Muscle of arm (tissue), 12 donors: ENCODE measurements around the gene DBF4B. TPM values are rescaled to one million over a fixed set of nuclear protein-coding genes. Genes with fewer than 3 reads are reported as not detected.
A peak's percentile ranks its signal among the peaks of the same experiment; 100 is the strongest.

Experiments
- DNase-seq: peaks from one replicate; pipeline ENCODE4 v3.0.0-alpha.2; 2013
- polyA plus RNA-seq, 12 donors: library from polyadenylated mRNA; unstranded; fragments of 120-200 nt; gene quantifications; one replicate each; pipeline ENCODE4 v1.2.1, GENCODE V29; 2013; ENCODE audit not compliant: insufficient read length in 12 of 12

The DBF4B gene
- polyA plus RNA-seq, 12 donors, result 5.5 to 18.5 (median 7.1) TPM; not detected in 1

DNA sequence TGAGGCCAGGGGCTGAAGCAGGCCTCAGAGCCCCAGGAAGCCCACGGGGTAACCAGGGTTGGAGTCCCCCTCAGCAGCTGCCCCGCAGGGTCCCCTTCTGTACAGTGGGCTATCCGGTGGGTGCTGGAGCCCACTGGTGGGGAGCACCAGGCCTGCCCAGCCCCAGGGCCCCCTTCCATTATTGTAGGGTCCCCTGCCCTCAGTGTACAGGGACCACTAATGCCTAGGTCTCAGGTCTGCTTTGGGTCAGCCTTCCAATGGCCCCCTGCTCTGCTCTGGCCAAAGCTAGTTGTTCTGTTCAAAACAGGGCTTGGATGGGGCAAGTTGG is 51.4 kb downstream of the DBF4B start:
- no peak for DNase-seq

DNA sequence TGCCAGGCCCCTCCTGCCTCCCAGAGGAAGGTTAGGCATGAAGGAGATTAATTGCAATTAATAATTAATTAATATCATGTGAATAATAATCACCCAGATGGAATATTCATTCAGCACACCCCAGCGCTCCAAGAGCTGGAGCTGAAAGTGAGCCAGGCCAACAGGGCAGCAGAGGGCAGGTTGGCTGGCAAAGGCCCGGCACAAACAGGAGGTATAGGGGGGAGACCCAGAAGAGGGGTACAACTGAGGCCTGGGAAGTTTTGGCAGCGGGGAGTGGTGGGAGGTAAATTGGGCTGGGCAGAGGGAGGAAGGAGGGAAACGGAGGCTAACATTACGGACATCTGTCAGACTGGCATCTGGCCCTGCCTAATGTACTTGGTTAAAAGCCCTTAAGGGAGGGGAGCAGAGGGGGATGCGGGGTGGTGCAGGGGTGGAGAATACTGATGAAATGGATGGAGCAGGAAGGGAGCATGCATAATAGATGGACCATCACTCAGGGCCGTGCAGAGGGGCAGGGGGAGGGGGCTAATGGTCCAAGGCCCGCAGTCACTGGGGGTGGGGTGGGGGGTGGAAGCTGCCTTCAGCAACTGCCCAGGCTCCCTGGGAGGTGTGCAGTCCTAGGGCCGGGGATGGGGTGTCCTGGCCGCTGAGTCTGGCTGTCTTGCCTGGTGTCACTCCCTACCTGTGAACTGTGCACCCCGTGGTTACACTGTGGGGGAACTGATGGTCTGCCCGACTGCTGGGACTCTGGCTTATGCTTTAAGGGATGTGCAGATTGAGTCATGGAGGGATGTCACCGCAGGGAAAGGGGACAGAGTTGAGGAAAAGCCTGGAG is 52.2 kb downstream of the DBF4B start:
- DNase-seq, result no peak

DNA sequence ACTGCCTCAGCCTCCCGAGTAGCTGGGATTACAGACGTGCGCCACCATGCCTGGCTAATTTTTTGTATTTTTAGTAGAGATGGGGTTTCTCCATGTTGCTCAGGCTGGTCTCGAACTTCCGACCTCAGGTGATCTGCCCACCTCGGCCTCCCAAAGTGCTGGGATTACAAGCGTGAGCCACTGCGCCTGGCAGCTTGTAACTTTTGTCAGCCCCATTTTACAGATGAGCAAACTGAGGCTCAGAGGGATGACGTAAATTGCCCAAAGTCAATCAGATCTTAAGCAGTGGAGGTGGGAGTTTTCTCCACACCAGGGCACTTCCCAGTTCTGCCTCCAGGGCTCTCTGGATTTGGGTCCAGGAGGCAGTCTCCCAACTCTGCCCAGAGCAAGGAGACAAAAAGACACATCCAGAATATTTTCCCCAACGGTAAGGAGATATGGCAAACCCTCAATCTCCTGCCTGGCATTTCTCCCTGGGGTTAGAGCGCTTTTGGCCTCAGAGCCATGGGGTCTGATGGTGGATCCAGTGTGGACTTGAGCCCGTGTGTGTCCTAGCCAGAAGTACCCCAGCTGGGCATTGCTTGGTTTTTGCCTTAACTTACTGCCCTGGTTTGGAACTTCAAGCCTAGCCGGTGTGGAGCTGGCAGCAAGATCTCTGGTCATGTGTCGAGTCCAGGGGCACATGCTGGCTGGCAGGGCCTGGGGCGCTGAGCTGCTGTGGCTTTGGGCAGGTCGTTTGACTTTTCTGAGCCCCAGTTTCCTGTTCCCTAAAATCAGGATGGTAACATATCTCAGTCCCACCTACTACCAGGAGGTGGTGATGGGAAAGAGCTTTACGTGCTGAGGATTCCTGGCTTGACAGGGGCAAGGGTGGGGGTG is 53.7 kb downstream of the DBF4B start:
- no peak for DNase-seq

DNA sequence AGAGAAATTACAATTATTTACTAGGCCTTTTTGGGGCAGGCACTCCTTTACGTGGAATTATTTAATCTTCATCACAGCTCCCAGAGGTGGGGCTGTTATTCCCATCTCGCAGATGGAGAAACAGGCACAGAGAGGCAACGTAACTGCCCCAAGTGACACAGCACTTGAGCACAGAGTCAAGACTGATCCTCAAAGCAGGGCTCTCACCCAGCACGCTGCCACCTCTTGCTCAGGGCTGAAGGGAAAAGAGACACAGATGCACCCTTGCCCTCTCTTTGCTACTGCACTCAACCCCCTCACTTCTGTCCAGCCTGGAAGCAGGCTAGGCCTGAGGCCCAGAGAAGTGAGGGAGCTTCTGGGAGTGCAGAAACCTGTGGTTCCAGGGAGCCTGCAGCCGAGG is 54.7 kb downstream of the DBF4B start:
- DNase-seq, result no peak

DNA sequence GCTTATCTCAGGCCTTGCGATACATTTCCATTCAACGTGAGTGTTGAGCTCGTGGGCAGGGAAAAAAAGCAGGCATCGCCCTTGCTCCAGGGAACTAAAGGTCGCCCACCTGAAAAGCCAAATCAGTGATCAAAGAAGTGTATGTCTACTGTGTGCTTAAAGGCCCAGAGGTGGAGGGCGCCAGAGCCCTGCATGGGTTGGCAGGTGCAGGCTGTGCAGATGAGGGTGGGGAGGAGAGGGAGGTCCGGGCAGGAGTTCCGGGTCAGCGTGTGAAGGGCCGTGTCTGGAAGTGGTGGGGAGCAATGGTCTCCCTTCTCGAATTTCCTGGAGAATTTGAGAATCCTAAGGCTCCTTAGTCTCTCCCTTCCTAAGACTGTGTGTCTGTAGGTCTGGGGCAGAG is 57.5 kb downstream of the DBF4B start:
- no peak for DNase-seq

DNA sequence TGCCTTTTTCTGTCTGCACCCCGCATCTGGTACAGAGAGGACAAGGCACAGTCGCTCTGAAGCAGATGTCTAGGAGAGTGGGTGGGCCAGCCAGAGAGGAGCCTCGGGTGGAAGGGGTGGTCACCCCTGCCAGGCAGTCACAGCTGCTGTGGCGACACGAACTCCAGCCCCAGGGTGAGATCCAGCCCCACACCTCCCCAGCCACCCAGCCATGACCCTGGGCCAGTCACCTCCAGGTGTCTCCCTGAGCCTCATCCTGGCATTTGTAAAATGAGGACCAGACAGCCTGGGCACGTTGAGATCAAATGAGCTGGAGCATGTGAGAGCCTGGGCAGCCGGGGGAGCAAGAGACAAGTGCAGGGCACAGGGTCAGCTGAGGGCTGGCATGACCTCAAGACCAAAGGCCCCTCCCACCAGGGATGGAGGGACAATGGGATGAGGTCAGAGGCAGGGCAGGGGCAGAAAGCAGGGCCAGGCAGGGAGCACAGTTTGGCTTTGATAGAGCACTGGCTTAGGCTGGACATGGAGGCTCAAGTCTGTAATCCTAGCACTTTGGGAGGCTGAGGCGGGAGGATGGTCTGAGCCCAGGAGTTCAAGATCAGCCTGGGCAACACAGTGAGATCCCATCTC is 58.1 kb downstream of the DBF4B start:
- DNase-seq, result no peak

DNA sequence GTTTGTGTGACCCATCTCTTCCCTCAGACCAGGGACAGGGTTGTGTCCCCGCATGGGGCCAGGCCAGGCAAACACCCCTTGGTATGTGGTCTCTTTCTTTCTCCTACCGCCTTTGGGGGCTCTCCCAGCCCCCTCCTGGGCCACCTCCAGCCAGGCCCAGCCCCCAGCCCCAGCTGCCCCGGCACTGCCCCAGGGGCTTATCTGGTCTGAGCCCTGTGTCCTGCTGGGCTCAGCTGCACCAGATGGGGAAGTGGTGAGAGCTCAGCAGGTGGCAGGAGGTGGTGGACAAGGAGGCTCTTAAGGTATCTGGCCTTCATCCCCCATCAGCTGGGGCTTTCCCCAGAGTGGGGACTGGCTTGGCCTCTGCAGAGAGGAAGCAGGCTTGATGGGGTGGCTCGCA is 59.0 kb downstream of the DBF4B start:
- no peak for DNase-seq

DNA sequence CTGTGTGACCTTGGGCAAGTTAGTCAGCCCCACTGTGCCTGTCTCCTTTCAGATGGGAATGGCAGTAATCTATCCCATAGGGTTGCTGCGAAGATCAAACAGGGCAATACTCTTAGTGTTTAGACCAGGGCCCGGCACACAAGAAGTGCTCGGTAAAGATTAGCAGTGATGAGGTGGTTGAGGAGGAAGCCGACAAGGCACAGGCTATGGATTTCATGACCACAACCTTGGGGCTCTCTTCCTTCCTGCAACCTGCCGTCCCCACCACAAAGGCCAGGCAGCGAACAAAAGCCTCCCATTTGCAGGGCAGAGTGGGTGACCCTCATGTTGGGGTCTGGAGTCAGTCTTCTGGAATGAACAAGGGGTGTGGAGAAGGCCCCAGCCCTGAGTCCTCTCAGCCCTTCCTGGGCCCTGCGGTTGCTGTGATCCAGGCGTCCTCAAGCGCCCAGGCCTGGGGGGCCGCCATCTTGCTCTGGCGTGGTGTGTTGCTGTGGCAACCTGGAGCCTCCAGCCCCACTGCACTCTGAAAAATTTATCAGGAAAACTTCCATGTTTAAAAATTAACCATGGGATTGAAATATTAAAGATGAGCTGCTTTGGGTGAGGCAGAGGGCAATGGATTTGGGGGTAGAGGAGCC is 60.2 kb downstream of the DBF4B start:
- DNase-seq, result no peak

DNA sequence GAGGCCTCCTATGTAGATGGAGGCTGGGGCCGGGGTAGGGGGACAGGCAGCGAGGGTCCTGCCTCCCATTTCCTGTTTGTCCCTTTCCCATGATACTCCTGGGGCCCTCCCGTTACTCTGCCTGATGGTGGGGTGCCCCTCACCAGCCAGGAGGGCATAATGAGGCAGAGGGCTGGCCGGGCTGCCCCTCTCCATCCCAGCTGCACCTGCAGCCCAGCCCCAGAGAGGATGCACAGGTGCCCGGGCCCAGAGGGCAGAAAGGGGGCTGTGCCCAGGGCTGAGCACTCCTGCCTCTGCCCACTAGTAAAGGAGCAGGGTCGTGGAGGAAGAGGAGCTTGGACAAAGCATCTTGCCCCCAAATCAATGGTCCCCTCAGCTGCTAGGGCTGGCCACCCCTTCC is 60.8 kb downstream of the DBF4B start:
- no peak for DNase-seq

DNA sequence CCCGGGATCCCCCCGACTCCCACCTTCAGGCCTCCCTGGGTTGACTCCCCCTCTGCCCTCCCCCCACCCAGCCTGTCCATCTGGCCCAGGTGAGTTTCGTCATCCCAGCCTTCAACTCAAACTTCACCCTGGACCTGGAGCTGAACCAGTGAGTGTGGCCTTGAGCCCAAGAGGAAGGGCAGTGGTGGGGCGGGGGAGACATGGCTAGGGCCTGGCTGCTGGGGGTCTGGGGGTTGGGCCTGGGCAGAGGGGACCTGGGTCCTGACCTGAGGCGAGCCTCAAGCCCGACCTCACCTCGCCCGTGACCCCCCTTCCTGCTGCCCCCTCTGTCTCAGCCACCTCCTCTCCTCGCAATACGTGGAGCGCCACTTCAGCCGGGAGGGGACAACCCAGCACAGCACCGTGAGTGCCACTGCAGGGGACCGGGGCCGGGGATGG is 61.2 kb downstream of the DBF4B start:
- DNase-seq, result no peak

DNA sequence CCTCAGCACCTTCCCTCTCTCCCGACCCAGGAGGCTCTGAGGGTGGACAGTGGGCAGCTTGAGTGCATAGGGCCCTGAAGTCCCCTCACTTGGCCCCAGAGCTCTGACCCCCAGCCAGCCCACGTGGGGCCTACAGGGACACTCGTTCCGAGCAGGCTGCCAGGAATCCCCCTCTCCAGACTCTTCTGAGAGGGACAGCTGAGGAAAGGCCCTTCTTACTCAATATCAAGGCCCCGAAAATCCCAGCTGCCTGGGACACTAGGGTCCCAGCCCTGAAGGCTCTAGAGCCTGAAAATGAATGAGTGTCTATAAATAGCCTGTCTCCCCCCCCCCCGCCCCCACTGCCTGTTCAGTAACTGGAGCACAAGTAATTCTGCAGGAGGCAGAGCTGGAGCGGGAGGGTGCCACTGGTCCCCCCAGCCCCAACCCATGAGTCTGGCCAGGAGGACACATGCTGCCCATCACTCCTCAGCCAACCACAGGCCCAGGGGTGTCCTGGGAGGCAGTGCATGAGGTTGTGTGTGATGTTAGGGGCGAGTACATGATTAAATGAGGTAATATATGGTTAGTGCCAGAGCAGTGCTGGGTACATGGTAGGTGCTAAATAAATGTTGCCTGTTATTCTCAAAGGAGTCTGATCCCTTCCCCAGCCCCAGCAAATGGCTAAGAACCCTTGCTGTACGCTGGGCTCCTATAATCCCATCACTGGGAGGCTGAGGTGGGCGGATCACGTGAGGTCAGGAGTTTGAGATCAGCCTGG is 61.9 kb downstream of the DBF4B start:
- no peak for DNase-seq

DNA sequence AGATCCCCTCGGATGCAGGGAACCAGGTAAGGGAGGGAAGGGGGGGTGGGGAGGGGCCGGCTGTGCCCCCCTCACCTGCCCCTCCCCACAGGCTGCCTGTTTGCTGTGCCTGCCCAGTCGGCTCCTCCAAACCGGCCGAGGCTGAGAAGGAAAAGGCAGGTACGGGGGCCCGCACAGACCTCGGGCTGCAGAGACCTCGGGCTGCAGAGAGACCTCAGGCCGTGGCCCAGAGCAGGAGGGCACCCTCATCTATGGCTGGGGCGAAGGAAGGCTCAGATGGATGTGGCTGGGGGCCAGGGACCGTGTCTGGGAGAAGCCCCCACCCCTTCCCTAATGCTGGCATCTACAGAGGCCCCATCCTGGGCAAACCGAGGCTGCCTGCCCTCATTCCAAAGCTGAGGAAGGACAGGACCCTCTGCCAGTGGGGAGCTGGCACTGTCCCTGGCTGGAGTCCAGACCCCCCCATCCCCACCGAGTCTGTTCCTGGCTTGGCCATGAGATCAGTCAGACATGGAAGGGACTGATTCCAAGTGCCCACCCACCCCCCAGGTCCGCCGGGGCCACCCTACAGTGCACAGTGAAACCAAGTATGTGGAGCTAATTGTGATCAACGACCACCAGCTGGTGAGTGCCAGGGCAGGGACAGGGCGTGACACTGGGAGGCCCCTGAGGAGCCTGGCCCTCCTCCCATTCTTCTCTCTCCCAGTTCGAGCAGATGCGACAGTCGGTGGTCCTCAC is 64.0 kb downstream of the DBF4B start:
- DNase-seq, result no peak

DNA sequence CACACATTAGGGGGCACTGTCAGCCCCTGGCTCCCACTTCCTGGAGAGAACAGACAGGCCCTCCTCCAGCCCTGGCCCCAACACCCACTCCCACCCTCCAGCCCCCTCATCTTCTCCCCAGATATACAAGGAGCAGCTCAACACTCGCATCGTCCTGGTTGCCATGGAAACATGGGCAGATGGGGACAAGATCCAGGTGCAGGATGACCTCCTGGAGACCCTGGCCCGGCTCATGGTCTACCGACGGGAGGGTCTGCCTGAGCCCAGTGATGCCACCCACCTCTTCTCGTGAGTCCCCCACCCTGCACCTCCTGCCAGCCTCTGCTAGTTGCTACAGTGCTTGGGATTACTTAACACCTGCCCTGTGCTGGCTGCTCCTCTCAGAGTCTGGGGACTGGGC is 64.7 kb downstream of the DBF4B start:
- no peak for DNase-seq

DNA sequence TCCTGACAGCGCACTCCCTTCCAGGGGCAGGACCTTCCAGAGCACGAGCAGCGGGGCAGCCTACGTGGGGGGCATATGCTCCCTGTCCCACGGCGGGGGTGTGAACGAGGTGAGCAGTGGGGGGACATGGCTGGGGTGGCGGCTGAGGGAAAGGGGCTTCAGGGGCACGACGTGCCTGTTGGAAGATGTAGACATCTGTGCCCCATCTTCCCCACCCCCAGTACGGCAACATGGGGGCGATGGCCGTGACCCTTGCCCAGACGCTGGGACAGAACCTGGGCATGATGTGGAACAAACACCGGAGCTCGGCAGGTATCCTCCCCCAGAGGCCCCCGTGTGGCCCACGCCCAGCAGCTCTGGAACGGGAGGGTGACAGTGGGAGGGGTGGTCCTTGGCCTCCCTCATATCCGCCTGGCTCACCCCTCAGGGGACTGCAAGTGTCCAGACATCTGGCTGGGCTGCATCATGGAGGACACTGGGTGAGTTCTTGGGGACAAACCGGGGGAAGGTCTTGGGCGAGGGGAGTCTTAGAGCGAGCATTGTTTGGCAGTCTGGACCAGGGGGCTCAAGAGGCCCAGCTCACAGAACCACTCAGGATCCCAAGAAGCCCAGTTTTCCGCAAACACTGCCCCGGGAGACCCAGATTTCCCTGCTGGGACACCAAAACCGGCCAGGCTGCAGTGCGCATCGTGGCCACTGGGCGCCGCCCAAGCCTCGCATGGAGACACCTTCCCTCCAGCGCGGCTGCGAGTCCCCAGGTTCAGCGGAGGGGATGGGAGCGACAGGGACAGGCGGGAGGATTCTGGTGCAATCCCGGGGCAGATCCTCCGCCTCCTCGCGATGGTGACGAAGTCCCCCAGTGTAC is 66.0 kb downstream of the DBF4B start:
- DNase-seq, result peak; percentile 76

DNA sequence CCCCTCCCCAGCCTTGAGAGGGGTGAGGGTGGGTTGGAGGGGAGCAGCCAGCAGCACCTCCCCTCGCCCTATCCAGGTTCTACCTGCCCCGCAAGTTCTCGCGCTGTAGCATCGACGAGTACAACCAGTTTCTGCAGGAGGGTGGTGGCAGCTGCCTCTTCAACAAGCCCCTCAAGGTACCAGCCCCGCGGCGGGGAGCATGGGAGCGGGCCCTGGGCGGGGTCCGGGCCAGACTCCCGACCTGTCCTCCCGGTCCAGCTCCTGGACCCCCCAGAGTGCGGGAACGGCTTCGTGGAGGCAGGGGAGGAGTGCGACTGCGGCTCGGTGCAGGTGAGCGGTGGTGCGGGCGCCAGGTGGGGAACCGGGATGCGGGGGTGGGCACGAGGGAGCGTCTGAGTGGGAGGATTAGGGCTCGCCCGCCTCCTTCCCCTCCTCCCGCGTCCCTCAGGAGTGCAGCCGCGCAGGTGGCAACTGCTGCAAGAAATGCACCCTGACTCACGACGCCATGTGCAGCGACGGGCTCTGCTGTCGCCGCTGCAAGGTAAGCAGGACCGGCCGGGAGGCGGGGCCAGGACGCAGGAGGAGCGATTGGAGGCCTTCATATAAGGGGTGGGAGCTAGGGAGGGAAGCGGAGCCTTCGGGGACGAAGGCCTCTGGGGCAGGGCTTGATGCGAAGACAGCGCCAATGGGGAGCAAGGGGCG is 66.8 kb downstream of the DBF4B start:
- peak; percentile 97 for DNase-seq

DNA sequence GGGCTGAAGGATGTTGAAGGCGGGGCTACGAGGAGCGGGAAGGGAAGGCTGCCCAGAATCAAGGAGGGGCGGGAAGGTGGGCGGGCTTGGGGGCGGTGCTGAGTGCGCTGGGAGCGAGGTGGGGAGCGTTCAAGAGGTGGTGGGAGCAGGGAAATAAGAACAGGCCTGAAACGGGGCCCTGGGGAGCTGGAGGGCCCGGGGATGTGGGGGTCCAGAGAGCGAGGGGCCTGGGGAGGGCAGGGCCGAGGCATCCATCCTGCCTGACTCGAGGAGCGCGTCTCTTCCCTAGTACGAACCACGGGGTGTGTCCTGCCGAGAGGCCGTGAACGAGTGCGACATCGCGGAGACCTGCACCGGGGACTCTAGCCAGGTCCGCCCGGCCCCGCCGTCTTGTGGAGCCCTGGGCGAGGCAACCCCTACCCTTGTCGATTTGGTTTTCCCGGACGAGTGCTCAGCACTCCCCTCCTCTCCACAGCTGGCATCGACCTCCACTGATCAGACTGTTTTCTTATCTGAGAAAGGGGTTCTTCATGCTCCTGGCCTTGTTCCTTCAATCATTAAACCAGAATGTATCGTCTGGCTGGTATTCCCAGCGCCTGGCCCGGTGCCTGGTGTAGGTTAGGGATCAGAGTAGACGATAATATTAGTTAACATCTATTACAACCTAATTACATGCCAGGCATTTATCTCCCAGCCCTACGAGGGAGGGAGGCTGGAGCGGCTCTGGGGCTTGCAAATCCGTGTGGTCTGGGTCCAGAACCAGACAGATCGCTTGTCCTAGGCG is 67.6 kb downstream of the DBF4B start:
- no peak for DNase-seq

DNA sequence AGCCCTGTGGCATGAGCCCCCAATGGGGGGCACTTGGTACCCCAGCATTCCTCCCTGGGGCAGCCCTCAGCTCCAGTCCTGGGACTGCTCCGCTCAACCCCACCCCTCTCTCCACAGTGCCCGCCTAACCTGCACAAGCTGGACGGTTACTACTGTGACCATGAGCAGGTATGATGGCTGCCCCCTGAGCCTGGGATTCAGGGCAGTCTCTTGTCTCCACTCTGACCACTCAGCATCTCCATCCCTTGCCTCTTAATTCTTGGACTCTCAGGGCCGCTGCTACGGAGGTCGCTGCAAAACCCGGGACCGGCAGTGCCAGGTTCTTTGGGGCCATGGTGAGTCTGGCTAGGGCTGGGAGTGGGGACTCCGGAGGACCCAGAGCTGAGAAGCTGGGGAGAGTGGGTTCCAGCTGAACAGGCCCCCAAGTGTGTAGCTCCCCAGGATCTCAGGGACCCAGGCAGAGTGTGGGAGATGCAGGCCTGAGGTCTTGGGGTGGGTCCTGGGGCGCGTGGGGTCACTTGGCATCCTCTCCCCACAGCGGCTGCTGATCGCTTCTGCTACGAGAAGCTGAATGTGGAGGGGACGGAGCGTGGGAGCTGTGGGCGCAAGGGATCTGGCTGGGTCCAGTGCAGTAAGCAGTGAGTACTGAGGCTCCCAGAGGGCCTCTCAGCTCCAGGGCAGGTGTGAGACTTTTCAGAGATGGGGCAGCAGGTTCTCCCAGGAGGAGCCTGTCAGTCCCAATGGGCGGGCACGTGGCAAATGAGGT is 68.3 kb downstream of the DBF4B start:
- no peak for DNase-seq
